ENCODE results near the gene NR5A1.

Gene NR5A1

GRCh38 chr9:124440786-124441185 is 66.4 kb downstream of the NR5A1 start:
- no peak for DNase-seq (ENCODE audit: low spot score)

- no peak for DNase-seq (ENCODE audit: low spot score)
Measured at GRCh38 chr9:124439686-124440243, 67.4 kb downstream of the NR5A1 start.

GRCh38 chr9:124439086-124439485 is 68.1 kb downstream of the NR5A1 start:
- no peak for DNase-seq (ENCODE audit: low spot score)

GRCh38 chr9:124438091-124438490 is 69.1 kb downstream of the NR5A1 start:
- no peak for DNase-seq (ENCODE audit: low spot score)

GRCh38 chr9:124437086-124437485 is 70.1 kb downstream of the NR5A1 start:
- no peak for DNase-seq (ENCODE audit: low spot score)

- no peak for DNase-seq (ENCODE audit: low spot score)
Measured at GRCh38 chr9:124436320-124436719, 70.9 kb downstream of the NR5A1 start.

Measured in kidney tubule cell (primary cell).